IMR-90 (cell line): Measurements from ENCODE around the gene VASN. TPM values are rescaled to one million over a fixed set of nuclear protein-coding genes. Genes with fewer than 3 reads are reported as not detected.

ENCODE experiments used
- ATAC-seq: fragments of 200-7000 bp; cut with Tn5 transposase; 2 replicates; pipeline ENCODE4 v1.9.1; 2020; ENCODE audit warnings: low read depth, mild to moderate bottlenecking, moderate library complexity
- BruUV-seq: library from RNA; stranded (reverse); fragments of 400-500 nt; replicated peaks from 2 replicates; lab custom pipeline; 2021; lab: Mats Ljungman, UMichigan
- CTCF ChIA-PET: fragments of 300-600 bp; formaldehyde crosslinking; extraction: SDS; loops from one replicate; lab custom pipeline; 2021; ENCODE audit warnings: antibody characterized with exemption; lab: Yijun Ruan, JAX
- POLR2A ChIA-PET: fragments of 300-600 bp; sonication (Branson Sonifier 250); formaldehyde crosslinking; loops from one replicate; lab custom pipeline; 2022; ENCODE audit warnings: antibody characterized with exemption; ENCODE audit not compliant: unreplicated experiment; lab: Charles Lee
- DNase-seq: peaks from one replicate; pipeline ENCODE4 v3.0.0; 2013
- H2AFZ ChIP-seq: replicated peaks from 2 replicates; pipeline ENCODE3; 2013; ENCODE audit warnings: low read length, mild to moderate bottlenecking; ENCODE audit not compliant: poor library complexity
- H2AK5ac ChIP-seq: 2 replicates; pipeline ENCODE4 v1.6.1; 2013; ENCODE audit warnings: low read depth, low read length, inconsistent platforms
- H2AK9ac ChIP-seq: replicated peaks from 2 replicates; pipeline ENCODE3; 2013; ENCODE audit warnings: mild to moderate bottlenecking, low read depth, low read length, moderate library complexity; ENCODE audit not compliant: poor library complexity
- H2BK120ac ChIP-seq: 2 replicates; pipeline ENCODE4 v1.6.1; 2013; ENCODE audit warnings: low read depth, low read length, inconsistent platforms
- H2BK15ac ChIP-seq: 3 replicates; pipeline ENCODE4 v1.6.1; 2013; ENCODE audit warnings: low read depth, low read length, inconsistent platforms
- H2BK20ac ChIP-seq: 2 replicates; pipeline ENCODE4 v1.6.1; 2013; ENCODE audit warnings: low read depth, mild to moderate bottlenecking, inconsistent platforms, low read length, moderate library complexity
- H2BK5ac ChIP-seq: 2 replicates; pipeline ENCODE4 v1.6.1; 2013; ENCODE audit warnings: mild to moderate bottlenecking, low read depth, low read length, inconsistent platforms; ENCODE audit not compliant: poor library complexity, severe bottlenecking
- H3K14ac ChIP-seq: replicated peaks from 2 replicates; pipeline ENCODE4 v1.6.1; 2013; ENCODE audit warnings: low read depth, low read length, inconsistent platforms
- H3K18ac ChIP-seq: 2 replicates; pipeline ENCODE4 v1.6.1; 2013; ENCODE audit warnings: low read depth, low read length, control low read depth
- H3K23ac ChIP-seq: 2 replicates; pipeline ENCODE4 v1.6.1; 2013; ENCODE audit warnings: low read depth, low read length, inconsistent platforms
- H3K27ac ChIP-seq: 2 replicates; pipeline ENCODE4 v1.5.1; 2013; ENCODE audit warnings: mild to moderate bottlenecking, control low read depth, low read length; ENCODE audit not compliant: insufficient read depth
- H3K27me3 ChIP-seq: 2 replicates; pipeline ENCODE4 v1.6.1; 2013; ENCODE audit warnings: low read length; ENCODE audit not compliant: control insufficient read depth, insufficient read depth
- H3K36me3 ChIP-seq: 2 replicates; pipeline ENCODE4 v1.6.1; 2013; ENCODE audit warnings: low read length, mixed read lengths; ENCODE audit not compliant: control insufficient read depth, insufficient read depth
- H3K4ac ChIP-seq: 2 replicates; pipeline ENCODE4 v1.6.1; 2013; ENCODE audit warnings: low read depth, low read length, inconsistent platforms
- H3K4me1 ChIP-seq: 2 replicates; pipeline ENCODE4 v1.6.1; 2013; ENCODE audit warnings: low read length, mixed read lengths; ENCODE audit not compliant: control insufficient read depth, insufficient read depth
- H3K4me2 ChIP-seq: 2 replicates; pipeline ENCODE4 v1.6.1; 2013; ENCODE audit warnings: low read depth, mild to moderate bottlenecking, control low read depth, low read length, moderate library complexity
- H3K4me3 ChIP-seq: 2 replicates; pipeline ENCODE4 v1.5.1; 2013; ENCODE audit warnings: low read depth, mild to moderate bottlenecking, control low read depth, low read length, moderate library complexity; ENCODE audit not compliant: insufficient read depth
- H3K56ac ChIP-seq: 2 replicates; pipeline ENCODE4 v1.6.1; 2013; ENCODE audit warnings: low read length, inconsistent platforms; ENCODE audit not compliant: insufficient read depth; ENCODE audit errors: extremely low read depth
- H3K79me1 ChIP-seq, 2 experiments: 2 replicates each; pipeline ENCODE4 v1.6.1; 2013; ENCODE audit warnings: low read length in 2 of 2, inconsistent platforms in 1 of 2, low read depth in 1 of 2
- H3K9ac ChIP-seq: 2 replicates; pipeline ENCODE4 v1.6.1; 2013; ENCODE audit warnings: low read depth, low read length, control low read depth
- H3K9me1 ChIP-seq: 2 replicates; pipeline ENCODE4 v1.6.1; 2013; ENCODE audit warnings: low read length, inconsistent platforms; ENCODE audit not compliant: insufficient read depth
- H3K9me3 ChIP-seq: 2 replicates; pipeline ENCODE4 v1.6.1; 2013; ENCODE audit warnings: low read length; ENCODE audit not compliant: control insufficient read depth, insufficient read depth
- H4K20me1 ChIP-seq: 2 replicates; pipeline ENCODE4 v1.6.1; 2013; ENCODE audit warnings: low read length, inconsistent platforms; ENCODE audit not compliant: insufficient read depth
- H4K5ac ChIP-seq: 2 replicates; pipeline ENCODE4 v1.6.1; 2013; ENCODE audit warnings: mild to moderate bottlenecking, low read depth, low read length, control low read depth
- H4K8ac ChIP-seq, 2 experiments: 2 replicates each; pipeline ENCODE4 v1.6.1; 2013; ENCODE audit warnings: low read depth in 2 of 2, low read length in 2 of 2, control low read depth in 1 of 2, inconsistent platforms in 1 of 2
- H4K91ac ChIP-seq: 2 replicates; pipeline ENCODE4 v1.6.1; 2013; ENCODE audit warnings: low read depth, low read length, inconsistent platforms; ENCODE audit not compliant: insufficient read depth
- BHLHE40 ChIP-seq: fragments of 150-350 bp; IDR thresholded peaks from 2 replicates; pipeline ENCODE4 v1.6.1; 2016; ENCODE audit warnings: mild to moderate bottlenecking, low read depth, low read length
- CEBPB ChIP-seq: IDR thresholded peaks from 2 replicates; pipeline ENCODE4 v1.6.1; 2012; ENCODE audit warnings: low read depth, low read length, improper control_type of control experiment
- CHD1 ChIP-seq: IDR thresholded peaks from 2 replicates; pipeline ENCODE4 v1.6.1; 2012; ENCODE audit warnings: low read depth, low read length, improper control_type of control experiment
- CTCF ChIP-seq: conservative IDR thresholded peaks from 2 replicates; pipeline ENCODE4 v1.5.1; 2012; ENCODE audit warnings: mild to moderate bottlenecking, low read depth, low read length, improper control_type of control experiment
- FOS ChIP-seq: fragments of 150-350 bp; IDR thresholded peaks from 2 replicates; pipeline ENCODE4 v1.6.1; 2016; ENCODE audit warnings: low read depth, low read length
- MAZ ChIP-seq: IDR thresholded peaks from 2 replicates; pipeline ENCODE4 v1.6.1; 2012; ENCODE audit warnings: low read depth, mild to moderate bottlenecking, low read length, improper control_type of control experiment, moderate library complexity, borderline replicate concordance
- NFE2L2 ChIP-seq: fragments of 150-350 bp; IDR thresholded peaks from 2 replicates; pipeline ENCODE4 v1.6.1; 2016; ENCODE audit warnings: low read depth, mild to moderate bottlenecking, low read length
- POLR2A ChIP-seq: IDR thresholded peaks from 2 replicates; pipeline ENCODE4 v1.6.1; 2012; ENCODE audit warnings: mild to moderate bottlenecking, low read depth, low read length
- RCOR1 ChIP-seq: IDR thresholded peaks from 2 replicates; pipeline ENCODE4 v1.6.1; 2012; ENCODE audit warnings: mild to moderate bottlenecking, low read length, improper control_type of control experiment; ENCODE audit not compliant: insufficient replicate concordance
- RFX5 ChIP-seq: IDR thresholded peaks from 2 replicates; pipeline ENCODE4 v1.8.0; 2012; ENCODE audit warnings: low read depth, mild to moderate bottlenecking, low read length, moderate library complexity
- USF2 ChIP-seq: fragments of 150-350 bp; IDR thresholded peaks from 2 replicates; pipeline ENCODE4 v1.6.1; 2017; ENCODE audit warnings: mild to moderate bottlenecking, antibody characterized with exemption, low read length, low read depth
- WGBS, 2 experiments: methylation state at CpG; one replicate each; pipeline versions ENCODE4 v1.1.5 to v1.1.7; 2013; ENCODE audit warnings: missing lambda C conversion rate in 2 of 2; ENCODE audit not compliant: insufficient read length in 1 of 2; ENCODE audit errors: extremely low coverage in 2 of 2; 5-methylcytosine and 5-hydroxymethylcytosine counted together
- dilution Hi-C: fragments of 300-500 bp; cut with HindIII; formaldehyde crosslinking; loops from one replicate; pipeline ENCODE4 v1.14.3; 2018; ENCODE audit warnings: low sequenced_read_pairs; ENCODE audit not compliant: unreplicated experiment
- in situ Hi-C: fragments of 300-500 bp; cut with MboI; formaldehyde crosslinking; loops from 3 replicates; pipeline ENCODE4 v1.14.3; 2019; ENCODE audit warnings: low sequenced_read_pairs, inconsistent platforms, mixed read lengths
- intact Hi-C: fragments of 100-400 bp; cut with micrococcal nuclease; formaldehyde crosslinking; loops from 2 replicates; pipeline ENCODE4 v1.10.0; 2022
- polyA plus RNA-seq, 3 experiments: library from polyadenylated mRNA; depleted of rRNA; stranded (reverse); fragments of >200 nt; gene quantifications; 2 replicates each; pipeline ENCODE4 v1.2.3, GENCODE V29; 2012; ENCODE audit warnings: low replicate concordance in 1 of 3
- total RNA-seq: library from RNA; depleted of rRNA; stranded (reverse); fragments of >200 nt; gene quantifications from 2 replicates; pipeline ENCODE4 v1.2.3, GENCODE V29; 2012
- TF ChIP-seq, protein P1 (sequence below): fragments of 150-350 bp; IDR thresholded peaks from 2 replicates; pipeline ENCODE4 v1.6.1; 2016; ENCODE audit warnings: low read depth, mild to moderate bottlenecking, low read length, moderate library complexity, borderline replicate concordance

Gene VASN
- total and polyA plus RNA-seq, 2 of the 4 experiments (the other 2 are of a cell fraction): 9.3 to 87.2 TPM

GRCh38 chr16:4336701-4337539 lies 34.7 kb upstream of the VASN start:
- peaks cover 16 to 65% of the 10 kb centered on the region in 2 experiments for H3K79me1 ChIP-seq
- H2BK15ac ChIP-seq: no peak overlapping the region
- ChIA-PET CTCF (interaction anchor here (1.4 kb wide), 1 partner anchor 83 kb away, joined by 3 read pairs; no protein-coding TSS in a partner anchor), POLR2A (interaction anchor here (0.6 kb wide), 1 partner anchor 264 kb away, joined by 3 read pairs; no protein-coding TSS in a partner anchor)
- no peak overlapping the region for H2AK9ac ChIP-seq
- DNase-seq (no peak), ATAC-seq (no peak)
- 91% methylated on average over 26 of the region's 41 CpGs; no CpG with 5 or more reads in 1 of the 2 experiments for WGBS, 2 experiments
- H4K5ac ChIP-seq: no peak overlapping the region
- no peaks in the 10 kb centered on the region for H3K9me1 ChIP-seq
- H3K4ac ChIP-seq: no peak overlapping the region
- no peak overlapping the region for H2AK5ac ChIP-seq
- no peak overlapping the region for H3K4me3 ChIP-seq
- intact Hi-C loops (no loop called here), dilution Hi-C loops (no loop called here), in situ Hi-C loops (loop anchor here (10.0 kb wide), 1 partner anchor 352 kb away; no protein-coding TSS in a partner anchor)
- no peak overlapping the region for H2AFZ ChIP-seq
- no peak overlapping the region for H3K27ac ChIP-seq
- no peaks in the 10 kb centered on the region for H3K9me3 ChIP-seq
- H3K4me1 ChIP-seq: peaks cover 7% of the 10 kb centered on the region; the same call in 1 of the 2 replicates
- no TSS peak for BruUV-seq
- H3K56ac ChIP-seq: no peak overlapping the region
- H3K9ac ChIP-seq: no peak overlapping the region
- H3K14ac ChIP-seq: no peak overlapping the region
- H2BK20ac ChIP-seq: no peak overlapping the region
- H2BK5ac ChIP-seq: no peak overlapping the region
- peaks cover 54% of the 10 kb centered on the region for H4K20me1 ChIP-seq
- H3K36me3 ChIP-seq: peaks cover 50% of the 10 kb centered on the region
- no peak overlapping the region for H2BK120ac ChIP-seq
- no peaks in the 10 kb centered on the region for H3K27me3 ChIP-seq
- H3K4me2 ChIP-seq: no peak overlapping the region
- no peak overlapping the region for H3K18ac ChIP-seq
- no peak overlapping the region for H3K23ac ChIP-seq
- no peak for TF ChIP-seq CHD1
- TF ChIP-seq RFX5: no peak
- TF ChIP-seq, protein P1, sequence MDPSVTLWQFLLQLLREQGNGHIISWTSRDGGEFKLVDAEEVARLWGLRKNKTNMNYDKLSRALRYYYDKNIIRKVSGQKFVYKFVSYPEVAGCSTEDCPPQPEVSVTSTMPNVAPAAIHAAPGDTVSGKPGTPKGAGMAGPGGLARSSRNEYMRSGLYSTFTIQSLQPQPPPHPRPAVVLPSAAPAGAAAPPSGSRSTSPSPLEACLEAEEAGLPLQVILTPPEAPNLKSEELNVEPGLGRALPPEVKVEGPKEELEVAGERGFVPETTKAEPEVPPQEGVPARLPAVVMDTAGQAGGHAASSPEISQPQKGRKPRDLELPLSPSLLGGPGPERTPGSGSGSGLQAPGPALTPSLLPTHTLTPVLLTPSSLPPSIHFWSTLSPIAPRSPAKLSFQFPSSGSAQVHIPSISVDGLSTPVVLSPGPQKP: no peak
- TF ChIP-seq BHLHE40: no peak
- no peak for TF ChIP-seq POLR2A
- no peak for TF ChIP-seq NFE2L2
- TF ChIP-seq MAZ: no peak
- no peak for TF ChIP-seq CTCF
- TF ChIP-seq CEBPB: no peak
- TF ChIP-seq RCOR1: no peak
- no peak for TF ChIP-seq FOS
- no peak for TF ChIP-seq USF2
- no peak overlapping the region for H4K91ac ChIP-seq
- H4K8ac ChIP-seq: no peak overlapping the region
